OCI-LY1 (cell line): ENCODE results near the gene SIRPB2.

ENCODE experiments used
- EZH2 ChIP-seq: fragments of 200-600 bp; sonication (generic), shearing (Covaris generic); IDR thresholded peaks from 2 replicates; pipeline ENCODE4 v1.8.0; 2017; ENCODE audit warnings: borderline replicate concordance, mixed run types, mild to moderate bottlenecking, antibody characterized with exemption, low read length, moderate library complexity, mixed read lengths
- TF ChIP-seq, protein P1 (sequence below): fragments of 200-600 bp; sonication (generic), shearing (Covaris generic); IDR thresholded peaks from 2 replicates; pipeline ENCODE4 v1.5.1; 2017; ENCODE audit warnings: mild to moderate bottlenecking, antibody characterized with exemption, low read length, moderate library complexity, mixed read lengths

GRCh38 chr20:1486566-1486965 lies 4.7 kb downstream of the SIRPB2 start:
- TF ChIP-seq, protein P1, sequence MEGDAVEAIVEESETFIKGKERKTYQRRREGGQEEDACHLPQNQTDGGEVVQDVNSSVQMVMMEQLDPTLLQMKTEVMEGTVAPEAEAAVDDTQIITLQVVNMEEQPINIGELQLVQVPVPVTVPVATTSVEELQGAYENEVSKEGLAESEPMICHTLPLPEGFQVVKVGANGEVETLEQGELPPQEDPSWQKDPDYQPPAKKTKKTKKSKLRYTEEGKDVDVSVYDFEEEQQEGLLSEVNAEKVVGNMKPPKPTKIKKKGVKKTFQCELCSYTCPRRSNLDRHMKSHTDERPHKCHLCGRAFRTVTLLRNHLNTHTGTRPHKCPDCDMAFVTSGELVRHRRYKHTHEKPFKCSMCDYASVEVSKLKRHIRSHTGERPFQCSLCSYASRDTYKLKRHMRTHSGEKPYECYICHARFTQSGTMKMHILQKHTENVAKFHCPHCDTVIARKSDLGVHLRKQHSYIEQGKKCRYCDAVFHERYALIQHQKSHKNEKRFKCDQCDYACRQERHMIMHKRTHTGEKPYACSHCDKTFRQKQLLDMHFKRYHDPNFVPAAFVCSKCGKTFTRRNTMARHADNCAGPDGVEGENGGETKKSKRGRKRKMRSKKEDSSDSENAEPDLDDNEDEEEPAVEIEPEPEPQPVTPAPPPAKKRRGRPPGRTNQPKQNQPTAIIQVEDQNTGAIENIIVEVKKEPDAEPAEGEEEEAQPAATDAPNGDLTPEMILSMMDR: no peak
- TF ChIP-seq EZH2: no peak
